HG02763 (cell line): ENCODE results near the gene ATP6V0B.
A peak's percentile ranks its signal among the peaks of the same experiment; 100 is the strongest.

ENCODE experiments used
- ATAC-seq: cut with Tn5 transposase; IDR thresholded peaks from one replicate; pipeline ENCODE4 v1.9.1; 2021; ENCODE audit warnings: mild to moderate bottlenecking, moderate library complexity; ENCODE audit not compliant: unreplicated experiment

The ATP6V0B gene

GRCh38 chr1:43982808-43983207 lies 8.0 kb downstream of the ATP6V0B start:
- ATAC-seq: no peak

GRCh38 chr1:43983253-43983899 lies 8.6 kb downstream of the ATP6V0B start:
- ATAC-seq: no peak

- no peak for ATAC-seq
Measured at GRCh38 chr1:43984855-43985254, 10.1 kb downstream of the ATP6V0B start.

- ATAC-seq: no peak
Measured at GRCh38 chr1:43985984-43986595, 11.3 kb downstream of the ATP6V0B start.

GRCh38 chr1:43986712-43987111 lies 12.0 kb downstream of the ATP6V0B start:
- ATAC-seq: no peak

GRCh38 chr1:43987159-43987902 lies 12.6 kb downstream of the ATP6V0B start:
- ATAC-seq: no peak

- no peak for ATAC-seq
Measured at GRCh38 chr1:43990271-43991199, 15.8 kb downstream of the ATP6V0B start.

GRCh38 chr1:43991200-43991475 lies 16.4 kb downstream of the ATP6V0B start:
- no peak for ATAC-seq

GRCh38 chr1:43991476-43992231 lies 16.9 kb downstream of the ATP6V0B start, which contains the start of gene CCDC24:
CCDC24 (plus strand) TSS chr1:43991599; CDS start chr1:43991879, 280 bp downstream.
- ATAC-seq: peak; percentile 65

- ATAC-seq: no peak
Measured at GRCh38 chr1:43992232-43992995, 17.7 kb downstream of the ATP6V0B start.

GRCh38 chr1:43993206-43993914 lies 18.6 kb downstream of the ATP6V0B start:
- ATAC-seq: no peak

GRCh38 chr1:43994071-43994470 lies 19.3 kb downstream of the ATP6V0B start:
- no peak for ATAC-seq

- ATAC-seq: no peak
Measured at GRCh38 chr1:43994794-43995790, 20.3 kb downstream of the ATP6V0B start.

GRCh38 chr1:43995984-43996732 lies 21.4 kb downstream of the ATP6V0B start:
- ATAC-seq: no peak

- no peak for ATAC-seq
Measured at GRCh38 chr1:43996733-43997115, 22.0 kb downstream of the ATP6V0B start.

GRCh38 chr1:43997295-43997999 lies 22.7 kb downstream of the ATP6V0B start:
- ATAC-seq: no peak

- no peak for ATAC-seq
Measured at GRCh38 chr1:43998000-43998378, 23.2 kb downstream of the ATP6V0B start.
